GM18907 (cell line): ENCODE results near the gene RAB34.
"Not testable (repeated sequence)": the region's sequence is repeated elsewhere in the genome, so short reads cannot be mapped to it uniquely, and the experiment has no call there.

Experiments used
- ATAC-seq: cut with Tn5 transposase; IDR thresholded peaks from one replicate; pipeline ENCODE4 v1.9.1; 2021; ENCODE audit warnings: mild to moderate bottlenecking, moderate library complexity; ENCODE audit not compliant: unreplicated experiment

Gene RAB34

GRCh38 chr17:28746611-28747050, 29.0 kb upstream of the RAB34 start:
- ATAC-seq = no peak

GRCh38 chr17:28745786-28746411, 28.2 kb upstream of the RAB34 start:
- no peak for ATAC-seq

- no peak for ATAC-seq
Measured at GRCh38 chr17:28744972-28745785, 27.5 kb upstream of the RAB34 start.

- no peak for ATAC-seq
Measured at GRCh38 chr17:28744104-28744971, 26.7 kb upstream of the RAB34 start.

GRCh38 chr17:28743243-28744103, 25.8 kb upstream of the RAB34 start, which contains the start of gene TRAF4:
TRAF4 (plus strand) TSS chr17:28744011; CDS start chr17:28744113, 102 bp downstream.
- ATAC-seq = peak; percentile 48

GRCh38 chr17:28741358-28742349, 24.0 kb upstream of the RAB34 start:
- peak; percentile 17 for ATAC-seq

GRCh38 chr17:28740406-28741357, 23.0 kb upstream of the RAB34 start:
- ATAC-seq = no peak

- peak; percentile 39 for ATAC-seq
Measured at GRCh38 chr17:28738680-28739384, 21.2 kb upstream of the RAB34 start.

GRCh38 chr17:28737770-28738679, 20.4 kb upstream of the RAB34 start:
- ATAC-seq = peak; percentile 54

- ATAC-seq = no peak
Measured at GRCh38 chr17:28737316-28737715, 19.6 kb upstream of the RAB34 start.

GRCh38 chr17:28735913-28736769, 18.5 kb upstream of the RAB34 start:
- ATAC-seq = not testable (repeated sequence)

- no peak for ATAC-seq
Measured at GRCh38 chr17:28735242-28735722, 17.6 kb upstream of the RAB34 start.

- ATAC-seq = no peak
Measured at GRCh38 chr17:28734712-28735241, 17.1 kb upstream of the RAB34 start.

GRCh38 chr17:28733346-28733745, 15.7 kb upstream of the RAB34 start:
- ATAC-seq = no peak

GRCh38 chr17:28729950-28730330, 12.3 kb upstream of the RAB34 start:
- ATAC-seq = no peak
